NT2/D1 (cell line): ENCODE measurements around the gene INO80E.

Experiments used
- SUZ12 ChIP-seq: IDR thresholded peaks from 2 replicates; pipeline ENCODE4 v1.6.1; 2011; ENCODE audit not compliant: insufficient read length, insufficient read depth; ENCODE audit errors: extremely low read depth
- YY1 ChIP-seq: IDR thresholded peaks from 2 replicates; pipeline ENCODE4 v1.6.1; 2011; ENCODE audit not compliant: insufficient read length, insufficient read depth
- ZNF274 ChIP-seq: IDR thresholded peaks from 2 replicates; pipeline ENCODE4 v1.6.1; 2011; ENCODE audit warnings: mild to moderate bottlenecking, low read depth, low read length

GRCh38 chr16:29961479-29962343, 34.3 kb upstream of the INO80E start, which contains the start of gene TMEM219:
- TF ChIP-seq ZNF274 (no peak), YY1 (no peak), SUZ12 (no peak)
